Thyroid gland (tissue), 4 donors: Measurements from ENCODE around the gene DYNLL1.

Source experiments
- POLR2A ChIP-seq, 2 donors: fragments of 450-650 bp; IDR thresholded peaks; one replicate each; pipeline ENCODE4 v1.6.1; 2017; ENCODE audit warnings: antibody characterized with exemption in 2 of 2, mild to moderate bottlenecking in 2 of 2, moderate library complexity in 1 of 2
- TF ChIP-seq, protein P1 (sequence below), 6 experiments: fragments of 200-600 bp in 3 of 6; fragments of 450-650 bp in 3 of 6; sonication (generic) in 3 of 6; IDR thresholded peaks; one replicate each; pipeline ENCODE4 v1.5.1; 2016 to 2019; ENCODE audit warnings: antibody characterized with exemption in 6 of 6, mild to moderate bottlenecking in 2 of 6, inconsistent platforms in 1 of 6, moderate library complexity in 1 of 6

DNA sequence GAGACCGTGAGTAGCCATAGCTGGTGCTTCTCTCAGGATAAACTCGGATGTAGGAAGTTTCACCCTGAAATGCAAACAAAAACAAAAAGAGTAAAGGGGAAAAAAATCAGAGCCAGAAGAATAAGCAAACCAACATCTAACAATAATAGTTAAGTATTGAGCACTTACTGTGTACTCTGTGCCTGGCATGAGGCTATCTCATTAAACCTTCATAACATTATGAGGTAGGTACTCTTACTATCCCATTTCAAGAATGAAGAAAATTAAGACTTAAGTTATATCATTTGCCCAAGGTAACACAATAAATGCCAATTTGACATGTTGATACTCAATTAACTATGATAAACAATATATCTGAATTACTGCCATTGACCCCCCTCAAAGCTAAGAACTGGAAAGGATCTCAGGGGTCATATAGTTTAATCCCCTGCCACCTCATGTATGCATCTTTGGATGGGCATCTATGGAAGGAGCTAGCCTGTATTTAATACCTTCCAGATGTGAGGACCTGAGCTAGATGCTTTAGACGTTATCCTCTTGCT is 33.7 kb upstream of the DYNLL1 start:
- TF ChIP-seq, protein P1, sequence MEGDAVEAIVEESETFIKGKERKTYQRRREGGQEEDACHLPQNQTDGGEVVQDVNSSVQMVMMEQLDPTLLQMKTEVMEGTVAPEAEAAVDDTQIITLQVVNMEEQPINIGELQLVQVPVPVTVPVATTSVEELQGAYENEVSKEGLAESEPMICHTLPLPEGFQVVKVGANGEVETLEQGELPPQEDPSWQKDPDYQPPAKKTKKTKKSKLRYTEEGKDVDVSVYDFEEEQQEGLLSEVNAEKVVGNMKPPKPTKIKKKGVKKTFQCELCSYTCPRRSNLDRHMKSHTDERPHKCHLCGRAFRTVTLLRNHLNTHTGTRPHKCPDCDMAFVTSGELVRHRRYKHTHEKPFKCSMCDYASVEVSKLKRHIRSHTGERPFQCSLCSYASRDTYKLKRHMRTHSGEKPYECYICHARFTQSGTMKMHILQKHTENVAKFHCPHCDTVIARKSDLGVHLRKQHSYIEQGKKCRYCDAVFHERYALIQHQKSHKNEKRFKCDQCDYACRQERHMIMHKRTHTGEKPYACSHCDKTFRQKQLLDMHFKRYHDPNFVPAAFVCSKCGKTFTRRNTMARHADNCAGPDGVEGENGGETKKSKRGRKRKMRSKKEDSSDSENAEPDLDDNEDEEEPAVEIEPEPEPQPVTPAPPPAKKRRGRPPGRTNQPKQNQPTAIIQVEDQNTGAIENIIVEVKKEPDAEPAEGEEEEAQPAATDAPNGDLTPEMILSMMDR (IDR thresholded peaks at IDR 0.05), result no peak
- TF ChIP-seq POLR2A (IDR thresholded peaks at IDR 0.05), result no peak
